GM13977 (cell line): ENCODE data around the gene DBT.
"Not testable (repeated sequence)": the region's sequence is repeated elsewhere in the genome, so short reads cannot be mapped to it uniquely, and the experiment has no call there.

Experiments
- DNase-seq: peaks from one replicate; pipeline ENCODE4 v3.0.0; 2012; ENCODE audit warnings: low spot score
- CTCF ChIP-seq: IDR thresholded peaks from 2 replicates; pipeline ENCODE4 v1.5.1; 2012; ENCODE audit warnings: mild to moderate bottlenecking, control low read depth; ENCODE audit not compliant: insufficient read depth; ENCODE audit errors: extremely low read depth, missing control alignments
- in situ Hi-C: fragments of 300-500 bp; cut with MboI; formaldehyde crosslinking; loops from one replicate; pipeline ENCODE4 v1.12.0; 2022; ENCODE audit warnings: low sequenced_read_pairs, low pct_unique_long_range_greater_than_20kb, mixed read lengths, inconsistent platforms; ENCODE audit not compliant: unreplicated experiment

Gene DBT

GRCh38 chr1:100237091-100237490 is 12.5 kb downstream of the DBT start:
- no peak for TF ChIP-seq CTCF
- in situ Hi-C loops = no loop called here
- no peak for DNase-seq

- TF ChIP-seq CTCF = no peak
- in situ Hi-C loops = no loop called here
- no peak for DNase-seq
These were observed 15.2 kb downstream of the DBT start for GRCh38 chr1:100234432-100234831.

GRCh38 chr1:100233566-100233965 is 16.1 kb downstream of the DBT start:
- in situ Hi-C loops = not testable (repeated sequence)

GRCh38 chr1:100232156-100232555 is 17.5 kb downstream of the DBT start:
- DNase-seq = no peak
- TF ChIP-seq CTCF = no peak
- in situ Hi-C loops = no loop called here

More at GRCh38 chr1:100233566-100233965, 16.1 kb downstream of the DBT start:
- DNase-seq = not testable (repeated sequence)

GRCh38 chr1:100231721-100232120 is 17.9 kb downstream of the DBT start:
- TF ChIP-seq CTCF = no peak
- DNase-seq = no peak
- in situ Hi-C loops = no loop called here

GRCh38 chr1:100230765-100231164 is 18.9 kb downstream of the DBT start:
- TF ChIP-seq CTCF = no peak
- in situ Hi-C loops = no loop called here
- no peak for DNase-seq

GRCh38 chr1:100229681-100230443 is 19.8 kb downstream of the DBT start:
- in situ Hi-C loops = no loop called here
- no peak for TF ChIP-seq CTCF
- DNase-seq = no peak
